Body of pancreas (tissue), 4 donors: Measurements from ENCODE around the gene APMAP.

Source experiments
- CTCF ChIP-seq, 7 experiments: fragments of 450-650 bp in 4 of 7; fragments of 200-600 bp in 3 of 7; sonication (generic) in 3 of 7; IDR thresholded peaks; one replicate each; pipeline ENCODE4 v1.5.1; 2016 to 2019; ENCODE audit warnings: antibody characterized with exemption in 7 of 7
- POLR2A ChIP-seq, 3 donors: fragments of 450-650 bp; IDR thresholded peaks; one replicate each; pipeline ENCODE4 v1.6.1; 2016; ENCODE audit warnings: antibody characterized with exemption in 3 of 3, mild to moderate bottlenecking in 2 of 3

GRCh38 chr20:25024171-25024570, 31.6 kb upstream of the APMAP start:
- TF ChIP-seq CTCF (IDR thresholded peaks at IDR 0.05) (no peak), POLR2A (IDR thresholded peaks at IDR 0.05) (no peak)
